Fibroblast of upper back skin (primary cell): ENCODE data around the gene SUN5.
A peak's percentile ranks its signal among the peaks of the same experiment; 100 is the strongest.
"Not testable (repeated sequence)": the region's sequence is repeated elsewhere in the genome, so short reads cannot be mapped to it uniquely, and the experiment has no call there.

ENCODE experiments used
- DNase-seq: peaks from one replicate; pipeline ENCODE4 v3.0.0-alpha.2; 2013

SUN5 gene

GRCh38 chr20:32962053-32962452 is 42.2 kb downstream of the SUN5 start:
- no peak for DNase-seq

- DNase-seq, result no peak
Observed at GRCh38 chr20:32960849-32961731, 43.1 kb downstream of the SUN5 start.

- DNase-seq, result no peak
Observed at GRCh38 chr20:32960222-32960518, 44.1 kb downstream of the SUN5 start.

- DNase-seq, result no peak
Observed at GRCh38 chr20:32959351-32960221, 44.6 kb downstream of the SUN5 start.

- DNase-seq, result no peak
Observed at GRCh38 chr20:32958574-32958973, 45.7 kb downstream of the SUN5 start.

GRCh38 chr20:32957459-32957858 is 46.8 kb downstream of the SUN5 start:
- DNase-seq, result no peak

- DNase-seq, result not testable (repeated sequence)
Observed at GRCh38 chr20:32950539-32950938, 53.7 kb downstream of the SUN5 start.

GRCh38 chr20:32946629-32947028 is 57.6 kb downstream of the SUN5 start:
- no peak for DNase-seq

- DNase-seq, result peak; percentile 15
Observed at GRCh38 chr20:32945710-32946221, 58.5 kb downstream of the SUN5 start.

- DNase-seq, result no peak
Observed at GRCh38 chr20:32943490-32944052, 60.7 kb downstream of the SUN5 start.

- DNase-seq, result peak; percentile 8
Observed at GRCh38 chr20:32941155-32941885, 62.9 kb downstream of the SUN5 start.

GRCh38 chr20:32934580-32934979 is 69.7 kb downstream of the SUN5 start:
- DNase-seq, result no peak
